SK-N-SH (cell line): ENCODE data around the gene UBN2. TPM values are rescaled to one million over a fixed set of nuclear protein-coding genes. Genes with fewer than 3 reads are reported as not detected.

Experiments used
- CTCF ChIA-PET: fragments of 300-600, 350-600 bp; formaldehyde crosslinking; extraction: SDS; loops from one replicate; lab custom pipeline; 2021; lab: Yijun Ruan, JAX
- POLR2A ChIA-PET: fragments of 350-600 bp; sonication (Branson Sonifier 250); formaldehyde crosslinking; extraction: SDS; loops from one replicate; lab custom pipeline; 2020; ENCODE audit warnings: antibody characterized with exemption, inconsistent platforms; lab: Yijun Ruan, JAX
- DNase-seq: peaks from one replicate; pipeline ENCODE4 v3.0.0; 2012
- H2AFZ ChIP-seq: fragments of 200-600 bp; sonication (generic); 2 replicates; pipeline ENCODE4 v1.8.1; 2016; ENCODE audit warnings: antibody characterized with exemption, mild to moderate bottlenecking, low read depth
- H3F3A ChIP-seq: fragments of 200-600 bp; sonication (generic); replicated peaks from 2 replicates; pipeline ENCODE3; 2016; ENCODE audit warnings: antibody characterized with exemption, mild to moderate bottlenecking; ENCODE audit not compliant: insufficient read depth
- H3K27ac ChIP-seq, 2 experiments: fragments of 200-500 bp in 1 of 2; fragments of 200-600 bp in 1 of 2; sonication (Bioruptor generic) in 1 of 2; sonication (generic), shearing (Covaris generic) in 1 of 2; 2 replicates each; pipeline versions ENCODE4 v1.5.1 to v1.6.1; 2014 to 2016; ENCODE audit warnings: low read depth in 2 of 2, inconsistent platforms in 1 of 2, low read length in 1 of 2, mild to moderate bottlenecking in 1 of 2, mixed read lengths in 1 of 2
- H3K27me3 ChIP-seq: fragments of 200-600 bp; sonication (generic), shearing (Covaris generic); 2 replicates; pipeline ENCODE4 v1.6.1; 2016; ENCODE audit warnings: mixed run types; ENCODE audit not compliant: insufficient read depth
- H3K36me3 ChIP-seq, 2 experiments: fragments of 200-500 bp in 1 of 2; fragments of 200-600 bp in 1 of 2; sonication (Bioruptor generic) in 1 of 2; sonication (generic) in 1 of 2; replicated peaks in 1 of 2; 2 replicates each; pipeline versions ENCODE3 to v1.5.1; 2014 to 2016; ENCODE audit warnings: low read length in 1 of 2, mild to moderate bottlenecking in 1 of 2; ENCODE audit not compliant: insufficient read depth in 2 of 2, control insufficient read depth in 1 of 2
- H3K4me1 ChIP-seq, 2 experiments: fragments of 200-500 bp in 1 of 2; fragments of 200-600 bp in 1 of 2; sonication (Bioruptor generic) in 1 of 2; sonication (generic), shearing (Covaris generic) in 1 of 2; 2 replicates each; pipeline versions ENCODE4 v1.5.1 to v1.6.1; 2014 to 2016; ENCODE audit warnings: low read depth in 1 of 2, low read length in 1 of 2, mixed run types in 1 of 2; ENCODE audit not compliant: insufficient read depth in 2 of 2, control insufficient read depth in 1 of 2
- H3K4me2 ChIP-seq: fragments of 200-600 bp; sonication (generic), shearing (Covaris generic); 2 replicates; pipeline ENCODE4 v1.6.1; 2017; ENCODE audit warnings: mixed run types
- H3K4me3 ChIP-seq, 2 experiments: fragments of 200-500 bp in 1 of 2; fragments of 200-600 bp in 1 of 2; sonication (Bioruptor generic) in 1 of 2; sonication (generic), shearing (Covaris generic) in 1 of 2; 2 replicates each; pipeline versions ENCODE4 v1.5.1 to v1.8.1; 2014 to 2016; ENCODE audit warnings: low read depth in 2 of 2, inconsistent platforms in 1 of 2, low read length in 1 of 2, mild to moderate bottlenecking in 1 of 2, mixed read lengths in 1 of 2, moderate library complexity in 1 of 2
- H3K79me2 ChIP-seq: fragments of 200-600 bp; sonication (generic); 2 replicates; pipeline ENCODE4 v1.8.1; 2017; ENCODE audit warnings: mild to moderate bottlenecking; ENCODE audit not compliant: insufficient read depth
- H3K9ac ChIP-seq: fragments of 200-600 bp; sonication (generic); 2 replicates; pipeline ENCODE4 v1.6.1; 2017; ENCODE audit warnings: mixed run types
- H3K9me2 ChIP-seq: fragments of 200-600 bp; sonication (generic); 2 replicates; pipeline ENCODE4 v1.6.1; 2017; ENCODE audit warnings: mixed run types
- H3K9me3 ChIP-seq: fragments of 200-600 bp; sonication (generic); 2 replicates; pipeline ENCODE4 v1.6.1; 2017; ENCODE audit warnings: mixed run types, mild to moderate bottlenecking, moderate library complexity
- H4K20me1 ChIP-seq: fragments of 200-600 bp; sonication (generic); 2 replicates; pipeline ENCODE4 v1.6.1; 2017; ENCODE audit warnings: mild to moderate bottlenecking, mixed run types; ENCODE audit not compliant: insufficient read depth
- CTCF ChIP-seq: fragments of 200-600 bp; sonication (generic); IDR thresholded peaks from 2 replicates; pipeline ENCODE4 v1.6.1; 2017; ENCODE audit warnings: antibody characterized with exemption, mild to moderate bottlenecking, moderate library complexity
- EZH2phosphoT487 ChIP-seq: fragments of 200-600 bp; sonication (generic); IDR thresholded peaks from 2 replicates; pipeline ENCODE4 v1.6.1; 2017; ENCODE audit warnings: low read depth, mixed run types, mild to moderate bottlenecking, antibody characterized with exemption, moderate library complexity, borderline replicate concordance
- FOSL2 ChIP-seq: IDR thresholded peaks from 2 replicates; pipeline ENCODE4 v1.4.0; 2012; ENCODE audit warnings: low read depth, mild to moderate bottlenecking, moderate library complexity, borderline replicate concordance
- FOXJ3 ChIP-seq: sonication (generic); formaldehyde crosslinking; IDR thresholded peaks from 2 replicates; pipeline ENCODE4 v1.5.1; 2020; ENCODE audit warnings: mild to moderate bottlenecking, missing genetic modification reagents
- FOXM1 ChIP-seq: IDR thresholded peaks from 2 replicates; pipeline ENCODE4 v1.4.0; 2012; ENCODE audit warnings: low read depth, mild to moderate bottlenecking
- GABPA ChIP-seq: IDR thresholded peaks from 2 replicates; pipeline ENCODE4 v1.4.0; 2012; ENCODE audit warnings: low read depth, mild to moderate bottlenecking
- IRF3 ChIP-seq: fragments of 150-350 bp; IDR thresholded peaks from 2 replicates; pipeline ENCODE4 v1.6.1; 2016; ENCODE audit warnings: mild to moderate bottlenecking, low read depth, low read length
- NFIC ChIP-seq: IDR thresholded peaks from 2 replicates; pipeline ENCODE4 v1.4.0; 2012; ENCODE audit warnings: borderline replicate concordance
- PBX3 ChIP-seq: IDR thresholded peaks from 2 replicates; pipeline ENCODE4; 2012
- RCOR1 ChIP-seq: fragments of 150-350 bp; IDR thresholded peaks from 2 replicates; pipeline ENCODE4 v1.6.1; 2017; ENCODE audit warnings: antibody characterized with exemption, low read length
- RFX5 ChIP-seq: IDR thresholded peaks from 2 replicates; pipeline ENCODE4 v1.6.1; 2012; ENCODE audit warnings: mild to moderate bottlenecking, improper control_type of control experiment, low read length
- SIN3A ChIP-seq: IDR thresholded peaks from 2 replicates; pipeline ENCODE4 v1.6.1; 2012; ENCODE audit warnings: low read depth, mild to moderate bottlenecking, low read length, moderate library complexity, borderline replicate concordance
- TAF1 ChIP-seq: IDR thresholded peaks from 2 replicates; pipeline ENCODE4 v1.6.1; 2012; ENCODE audit warnings: low read depth, mild to moderate bottlenecking, low read length, moderate library complexity, borderline replicate concordance
- TCF12 ChIP-seq: IDR thresholded peaks from 2 replicates; pipeline ENCODE4 v1.4.0; 2012
- USF2 ChIP-seq: fragments of 150-350 bp; IDR thresholded peaks from 2 replicates; pipeline ENCODE4 v1.6.1; 2017; ENCODE audit warnings: antibody characterized with exemption, low read length, low read depth, borderline replicate concordance
- YY1 ChIP-seq: IDR thresholded peaks from 2 replicates; pipeline ENCODE4 v1.4.0; 2012; ENCODE audit warnings: low read depth, mild to moderate bottlenecking
- WGBS: methylation state at CpG from one replicate; pipeline ENCODE4 v1.1.6; 2017; ENCODE audit warnings: low lambda C conversion rate; 5-methylcytosine and 5-hydroxymethylcytosine counted together
- polyA plus RNA-seq, 3 experiments: library from polyadenylated mRNA; depleted of rRNA; stranded (reverse); fragments of >200 nt; gene quantifications; 2 replicates each; pipeline ENCODE4 v1.2.3, GENCODE V29; 2012
- TF ChIP-seq, protein P1 (sequence below): IDR thresholded peaks from 2 replicates; pipeline ENCODE4 v1.6.1; 2012; ENCODE audit warnings: mild to moderate bottlenecking, low read depth, low read length, moderate library complexity

The UBN2 gene
- polyA plus RNA-seq, 1 of the 3 experiments (the other 2 are of a cell fraction), result 2.0 TPM

- H3K79me2 ChIP-seq, result no peaks in the 10 kb centered on the region; the same call in 1 of the 2 replicates
- no peaks in the 10 kb centered on the region for H3K4me1 ChIP-seq
- CTCF ChIA-PET, result no interaction called here
- no peak for DNase-seq
- TF ChIP-seq RCOR1 (no peak), SIN3A (no peak)
- TF ChIP-seq, all 33 proteins: peak for 0
- Histone ChIP-seq H3K27me3 (no peaks in the 10 kb centered on the region), H3F3A (no peaks in the 10 kb centered on the region), H2AFZ (no peak overlapping the region), H3K27ac (no peak overlapping the region), H3K9me3 (no peaks in the 10 kb centered on the region; the same call in 1 of the 2 replicates), H4K20me1 (no peaks in the 10 kb centered on the region), H3K9me2 (no peaks in the 10 kb centered on the region), H3K9ac (no peak overlapping the region), H3K36me3 (peaks cover 56 to 59% of the 10 kb centered on the region in 2 experiments), H3K4me2 (no peak overlapping the region), H3K4me3 (no peak overlapping the region)
- POLR2A ChIA-PET, result no interaction called here
- WGBS, result 96% methylated on average over 6 of the region's 6 CpGs
Observed at GRCh38 chr7:139286144-139286543, 55.1 kb downstream of the UBN2 start.

DNA sequence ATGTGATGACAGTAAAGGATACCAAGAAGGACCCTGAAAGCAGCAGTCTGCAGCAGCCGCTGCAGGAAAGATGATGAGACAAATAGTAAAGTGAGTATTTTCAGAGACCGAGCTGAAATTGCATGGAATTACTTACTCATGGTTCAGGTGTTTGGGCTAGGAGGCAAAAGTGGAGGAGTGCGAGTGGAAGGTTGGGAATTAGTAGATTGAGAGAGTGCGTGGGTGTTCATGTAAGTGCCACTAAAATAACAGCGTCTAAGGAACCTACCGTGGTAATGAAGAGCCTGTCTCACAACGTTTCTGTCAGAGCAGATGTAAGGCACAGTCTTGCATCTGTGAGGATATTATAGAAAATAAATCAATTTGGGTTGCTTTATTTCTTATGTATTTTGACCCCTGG, 61.8 kb downstream of the UBN2 start:
- H3K79me2 ChIP-seq, result no peaks in the 10 kb centered on the region; the same call in 1 of the 2 replicates
- H3K4me1 ChIP-seq, result no peaks in the 10 kb centered on the region
- H3K27me3 ChIP-seq, result no peaks in the 10 kb centered on the region
- peaks cover 32 to 34% of the 10 kb centered on the region in 2 experiments for H3K36me3 ChIP-seq
- H2AFZ ChIP-seq, result no peak overlapping the region
- WGBS, result 97% methylated on average over 7 of the region's 7 CpGs
- H4K20me1 ChIP-seq, result no peaks in the 10 kb centered on the region
- no peak overlapping the region for H3K27ac ChIP-seq
- H3K4me2 ChIP-seq, result no peak overlapping the region
- no peak overlapping the region for H3K4me3 ChIP-seq
- H3F3A ChIP-seq, result no peaks in the 10 kb centered on the region
- no peaks in the 10 kb centered on the region for H3K9me2 ChIP-seq
- H3K9me3 ChIP-seq, result no peaks in the 10 kb centered on the region
- ChIA-PET CTCF (interaction anchor here (1.6 kb wide), 1 partner anchor 25 kb away, joined by 3 read pairs; no protein-coding TSS in a partner anchor), POLR2A (no interaction called here)
- H3K9ac ChIP-seq, result no peak overlapping the region
- DNase-seq, result no peak
- TF ChIP-seq FOXM1 (no peak), SIN3A (no peak), YY1 (no peak), TAF1 (no peak), USF2 (no peak), NFIC (no peak), RFX5 (no peak), FOXJ3 (CRISPR knock-in tag) (no peak), CTCF (no peak), IRF3 (no peak), PBX3 (no peak), FOSL2 (no peak), EZH2phosphoT487 (no peak), TCF12 (no peak), GABPA (no peak)
- TF ChIP-seq, protein P1, sequence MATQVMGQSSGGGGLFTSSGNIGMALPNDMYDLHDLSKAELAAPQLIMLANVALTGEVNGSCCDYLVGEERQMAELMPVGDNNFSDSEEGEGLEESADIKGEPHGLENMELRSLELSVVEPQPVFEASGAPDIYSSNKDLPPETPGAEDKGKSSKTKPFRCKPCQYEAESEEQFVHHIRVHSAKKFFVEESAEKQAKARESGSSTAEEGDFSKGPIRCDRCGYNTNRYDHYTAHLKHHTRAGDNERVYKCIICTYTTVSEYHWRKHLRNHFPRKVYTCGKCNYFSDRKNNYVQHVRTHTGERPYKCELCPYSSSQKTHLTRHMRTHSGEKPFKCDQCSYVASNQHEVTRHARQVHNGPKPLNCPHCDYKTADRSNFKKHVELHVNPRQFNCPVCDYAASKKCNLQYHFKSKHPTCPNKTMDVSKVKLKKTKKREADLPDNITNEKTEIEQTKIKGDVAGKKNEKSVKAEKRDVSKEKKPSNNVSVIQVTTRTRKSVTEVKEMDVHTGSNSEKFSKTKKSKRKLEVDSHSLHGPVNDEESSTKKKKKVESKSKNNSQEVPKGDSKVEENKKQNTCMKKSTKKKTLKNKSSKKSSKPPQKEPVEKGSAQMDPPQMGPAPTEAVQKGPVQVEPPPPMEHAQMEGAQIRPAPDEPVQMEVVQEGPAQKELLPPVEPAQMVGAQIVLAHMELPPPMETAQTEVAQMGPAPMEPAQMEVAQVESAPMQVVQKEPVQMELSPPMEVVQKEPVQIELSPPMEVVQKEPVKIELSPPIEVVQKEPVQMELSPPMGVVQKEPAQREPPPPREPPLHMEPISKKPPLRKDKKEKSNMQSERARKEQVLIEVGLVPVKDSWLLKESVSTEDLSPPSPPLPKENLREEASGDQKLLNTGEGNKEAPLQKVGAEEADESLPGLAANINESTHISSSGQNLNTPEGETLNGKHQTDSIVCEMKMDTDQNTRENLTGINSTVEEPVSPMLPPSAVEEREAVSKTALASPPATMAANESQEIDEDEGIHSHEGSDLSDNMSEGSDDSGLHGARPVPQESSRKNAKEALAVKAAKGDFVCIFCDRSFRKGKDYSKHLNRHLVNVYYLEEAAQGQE, result no peak
